ENCODE measurements around the gene LRP5.

LRP5 gene

DNA sequence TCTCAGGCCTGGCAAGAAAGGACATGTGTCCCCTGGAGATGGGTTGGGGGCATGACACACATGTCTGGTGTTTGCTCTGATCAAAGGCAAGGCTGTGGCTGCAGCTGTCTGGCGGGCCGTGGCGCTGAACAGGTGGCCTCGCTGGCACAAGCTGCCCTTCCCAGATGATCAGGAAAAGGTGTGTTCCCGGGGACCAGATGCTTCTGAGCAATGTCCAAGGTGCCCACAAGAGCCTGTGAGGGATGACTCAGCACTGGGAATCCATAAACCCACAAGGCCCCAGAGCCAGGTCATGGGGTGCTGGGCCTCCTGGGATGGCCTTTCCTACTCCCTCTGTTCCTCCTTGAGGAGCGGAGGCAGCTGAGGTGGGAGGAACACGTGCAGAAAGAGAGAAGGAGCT is 9.7 kb upstream of the LRP5 start:
- peaks cover 13% of the 10 kb centered on the region for H3K4me1 ChIP-seq (ENCODE audit: control insufficient read depth, low read length)
- no peaks in the 10 kb centered on the region for H4K20me1 ChIP-seq (ENCODE audit: control insufficient read depth, insufficient read depth, low read depth, low read length)
- peaks cover 2% of the 10 kb centered on the region; the same call in 1 of the 2 replicates for H3K27me3 ChIP-seq (ENCODE audit: control insufficient read depth, low read length)
- H3K4me3 ChIP-seq (ENCODE audit: low read length): no peak overlapping the region
- TF ChIP-seq EZH2phosphoT487 (IDR thresholded peaks at IDR 0.05; ENCODE audit: borderline replicate concordance, low read length): no peak
- TF ChIP-seq CTCF (IDR thresholded peaks at IDR 0.05; ENCODE audit: low read depth, low read length, poor library complexity, severe bottlenecking): no peak
- H3K9me2 ChIP-seq (replicated peaks; ENCODE audit: control insufficient read depth, low read length): no peaks in the 10 kb centered on the region
- H3K79me2 ChIP-seq (ENCODE audit: control insufficient read depth, low read length): no peaks in the 10 kb centered on the region
- H3K9me3 ChIP-seq (ENCODE audit: control insufficient read depth, insufficient read depth, low read length): peaks cover 7% of the 10 kb centered on the region; the same call in 1 of the 2 replicates
- H3F3A ChIP-seq (ENCODE audit: control insufficient read depth, insufficient read depth): no peaks in the 10 kb centered on the region
- no peak overlapping the region for H3K27ac ChIP-seq (ENCODE audit: low read depth, low read length)
- no peak overlapping the region for H3K4me2 ChIP-seq (ENCODE audit: low read length)
- no peaks in the 10 kb centered on the region for H3K36me3 ChIP-seq (ENCODE audit: control insufficient read depth, low read length)

- no peaks in the 10 kb centered on the region for H3K9me2 ChIP-seq (replicated peaks; ENCODE audit: control insufficient read depth, low read length)
- H3K4me3 ChIP-seq (ENCODE audit: low read length): no peak overlapping the region
- H3K36me3 ChIP-seq (ENCODE audit: control insufficient read depth, low read length): no peaks in the 10 kb centered on the region
- no peaks in the 10 kb centered on the region for H3F3A ChIP-seq (ENCODE audit: control insufficient read depth, insufficient read depth)
- H3K4me1 ChIP-seq (ENCODE audit: control insufficient read depth, low read length): peaks cover 10% of the 10 kb centered on the region
- H3K9me3 ChIP-seq (ENCODE audit: control insufficient read depth, insufficient read depth, low read length): peaks cover 7% of the 10 kb centered on the region; the same call in 1 of the 2 replicates
- H3K79me2 ChIP-seq (ENCODE audit: control insufficient read depth, low read length): no peaks in the 10 kb centered on the region
- TF ChIP-seq CTCF (IDR thresholded peaks at IDR 0.05; ENCODE audit: low read depth, low read length, poor library complexity, severe bottlenecking): no peak
- no peak for TF ChIP-seq EZH2phosphoT487 (IDR thresholded peaks at IDR 0.05; ENCODE audit: borderline replicate concordance, low read length)
- no peak overlapping the region for H3K27ac ChIP-seq (ENCODE audit: low read depth, low read length)
- no peak overlapping the region for H3K4me2 ChIP-seq (ENCODE audit: low read length)
- no peaks in the 10 kb centered on the region for H4K20me1 ChIP-seq (ENCODE audit: control insufficient read depth, insufficient read depth, low read depth, low read length)
- H3K27me3 ChIP-seq (ENCODE audit: control insufficient read depth, low read length): peaks cover 2% of the 10 kb centered on the region; the same call in 1 of the 2 replicates
Observed at GRCh38 chr11:68303083-68303482, 9.3 kb upstream of the LRP5 start.

DNA sequence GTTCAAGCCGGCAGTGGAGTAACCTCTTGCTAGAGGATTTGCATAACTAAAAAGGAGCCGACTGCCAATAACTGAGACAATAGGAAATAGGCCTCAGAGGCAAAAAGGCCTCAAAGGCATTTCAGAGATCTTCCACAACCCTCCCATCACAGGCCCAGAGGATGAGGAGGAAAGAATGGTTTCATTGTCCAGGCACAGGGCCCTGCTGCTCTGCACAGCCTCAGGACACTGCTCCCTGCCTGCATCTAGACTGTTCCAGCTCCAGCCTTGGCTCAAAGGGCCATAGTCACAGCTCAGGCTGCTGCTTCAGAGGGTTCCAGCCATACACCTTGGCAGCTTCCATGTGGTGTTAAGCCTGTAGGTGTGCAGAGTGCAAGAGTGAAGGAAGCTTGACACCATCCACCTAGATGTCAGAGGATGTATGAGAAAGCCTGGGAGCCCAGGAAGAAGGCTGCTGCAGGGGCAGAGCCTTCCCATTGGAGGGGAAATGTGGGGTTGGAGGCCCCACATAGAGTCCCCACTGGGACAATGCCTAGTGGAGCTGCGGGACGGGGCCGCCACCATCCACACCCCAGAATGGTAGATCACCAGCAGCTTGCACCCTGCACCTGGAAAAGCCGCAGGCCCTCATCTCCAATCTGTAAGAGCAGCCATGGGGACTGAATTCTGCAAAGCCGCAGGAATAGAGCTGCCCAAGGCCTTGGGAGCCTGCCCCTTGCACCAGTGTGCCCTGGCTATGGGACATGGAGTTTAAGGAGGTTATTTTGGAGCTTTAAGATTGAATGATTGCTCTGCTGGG is 8.2 kb upstream of the LRP5 start:
- Histone ChIP-seq H3K9me2 (replicated peaks; ENCODE audit: control insufficient read depth, low read length) (no peaks in the 10 kb centered on the region), H3K27me3 (ENCODE audit: control insufficient read depth, low read length) (no peaks in the 10 kb centered on the region), H4K20me1 (ENCODE audit: control insufficient read depth, insufficient read depth, low read depth, low read length) (no peaks in the 10 kb centered on the region), H3F3A (ENCODE audit: control insufficient read depth, insufficient read depth) (no peaks in the 10 kb centered on the region), H3K9me3 (ENCODE audit: control insufficient read depth, insufficient read depth, low read length) (peaks cover 7% of the 10 kb centered on the region; the same call in 1 of the 2 replicates), H3K4me3 (ENCODE audit: low read length) (no peak overlapping the region), H3K4me2 (ENCODE audit: low read length) (no peak overlapping the region), H3K79me2 (ENCODE audit: control insufficient read depth, low read length) (no peaks in the 10 kb centered on the region), H3K27ac (ENCODE audit: low read depth, low read length) (no peak overlapping the region), H3K4me1 (ENCODE audit: control insufficient read depth, low read length) (peaks cover 10% of the 10 kb centered on the region), H3K36me3 (ENCODE audit: control insufficient read depth, low read length) (no peaks in the 10 kb centered on the region)
- no peak for TF ChIP-seq CTCF (IDR thresholded peaks at IDR 0.05; ENCODE audit: low read depth, low read length, poor library complexity, severe bottlenecking)
- TF ChIP-seq EZH2phosphoT487 (IDR thresholded peaks at IDR 0.05; ENCODE audit: borderline replicate concordance, low read length): no peak
